SK-N-SH (cell line): ENCODE data around the gene WWC2. TPM values are rescaled to one million over a fixed set of nuclear protein-coding genes. Genes with fewer than 3 reads are reported as not detected.

Source experiments
- CTCF ChIA-PET: fragments of 300-600, 350-600 bp; formaldehyde crosslinking; extraction: SDS; loops from one replicate; lab custom pipeline; 2021; lab: Yijun Ruan, JAX
- POLR2A ChIA-PET: fragments of 350-600 bp; sonication (Branson Sonifier 250); formaldehyde crosslinking; extraction: SDS; loops from one replicate; lab custom pipeline; 2020; ENCODE audit warnings: antibody characterized with exemption, inconsistent platforms; lab: Yijun Ruan, JAX
- DNase-seq: peaks from one replicate; pipeline ENCODE4 v3.0.0; 2012
- H2AFZ ChIP-seq: fragments of 200-600 bp; sonication (generic); 2 replicates; pipeline ENCODE4 v1.8.1; 2016; ENCODE audit warnings: antibody characterized with exemption, mild to moderate bottlenecking, low read depth
- H3F3A ChIP-seq: fragments of 200-600 bp; sonication (generic); replicated peaks from 2 replicates; pipeline ENCODE3; 2016; ENCODE audit warnings: antibody characterized with exemption, mild to moderate bottlenecking; ENCODE audit not compliant: insufficient read depth
- H3K27ac ChIP-seq, 2 experiments: fragments of 200-500 bp in 1 of 2; fragments of 200-600 bp in 1 of 2; sonication (Bioruptor generic) in 1 of 2; sonication (generic), shearing (Covaris generic) in 1 of 2; 2 replicates each; pipeline versions ENCODE4 v1.5.1 to v1.6.1; 2014 to 2016; ENCODE audit warnings: low read depth in 2 of 2, inconsistent platforms in 1 of 2, low read length in 1 of 2, mild to moderate bottlenecking in 1 of 2, mixed read lengths in 1 of 2
- H3K27me3 ChIP-seq: fragments of 200-600 bp; sonication (generic), shearing (Covaris generic); 2 replicates; pipeline ENCODE4 v1.6.1; 2016; ENCODE audit warnings: mixed run types; ENCODE audit not compliant: insufficient read depth
- H3K36me3 ChIP-seq, 2 experiments: fragments of 200-500 bp in 1 of 2; fragments of 200-600 bp in 1 of 2; sonication (Bioruptor generic) in 1 of 2; sonication (generic) in 1 of 2; replicated peaks in 1 of 2; 2 replicates each; pipeline versions ENCODE3 to v1.5.1; 2014 to 2016; ENCODE audit warnings: low read length in 1 of 2, mild to moderate bottlenecking in 1 of 2; ENCODE audit not compliant: insufficient read depth in 2 of 2, control insufficient read depth in 1 of 2
- H3K4me1 ChIP-seq, 2 experiments: fragments of 200-500 bp in 1 of 2; fragments of 200-600 bp in 1 of 2; sonication (Bioruptor generic) in 1 of 2; sonication (generic), shearing (Covaris generic) in 1 of 2; 2 replicates each; pipeline versions ENCODE4 v1.5.1 to v1.6.1; 2014 to 2016; ENCODE audit warnings: low read depth in 1 of 2, low read length in 1 of 2, mixed run types in 1 of 2; ENCODE audit not compliant: insufficient read depth in 2 of 2, control insufficient read depth in 1 of 2
- H3K4me2 ChIP-seq: fragments of 200-600 bp; sonication (generic), shearing (Covaris generic); 2 replicates; pipeline ENCODE4 v1.6.1; 2017; ENCODE audit warnings: mixed run types
- H3K4me3 ChIP-seq, 2 experiments: fragments of 200-500 bp in 1 of 2; fragments of 200-600 bp in 1 of 2; sonication (Bioruptor generic) in 1 of 2; sonication (generic), shearing (Covaris generic) in 1 of 2; 2 replicates each; pipeline versions ENCODE4 v1.5.1 to v1.8.1; 2014 to 2016; ENCODE audit warnings: low read depth in 2 of 2, inconsistent platforms in 1 of 2, low read length in 1 of 2, mild to moderate bottlenecking in 1 of 2, mixed read lengths in 1 of 2, moderate library complexity in 1 of 2
- H3K79me2 ChIP-seq: fragments of 200-600 bp; sonication (generic); 2 replicates; pipeline ENCODE4 v1.8.1; 2017; ENCODE audit warnings: mild to moderate bottlenecking; ENCODE audit not compliant: insufficient read depth
- H3K9ac ChIP-seq: fragments of 200-600 bp; sonication (generic); 2 replicates; pipeline ENCODE4 v1.6.1; 2017; ENCODE audit warnings: mixed run types
- H3K9me2 ChIP-seq: fragments of 200-600 bp; sonication (generic); 2 replicates; pipeline ENCODE4 v1.6.1; 2017; ENCODE audit warnings: mixed run types
- H3K9me3 ChIP-seq: fragments of 200-600 bp; sonication (generic); 2 replicates; pipeline ENCODE4 v1.6.1; 2017; ENCODE audit warnings: mixed run types, mild to moderate bottlenecking, moderate library complexity
- H4K20me1 ChIP-seq: fragments of 200-600 bp; sonication (generic); 2 replicates; pipeline ENCODE4 v1.6.1; 2017; ENCODE audit warnings: mild to moderate bottlenecking, mixed run types; ENCODE audit not compliant: insufficient read depth
- EP300 ChIP-seq, 2 experiments: IDR thresholded peaks; 2 replicates each; pipeline versions ENCODE4 v1.4.0 to v1.6.1; 2012; ENCODE audit warnings: borderline replicate concordance in 1 of 2, low read depth in 1 of 2, low read length in 1 of 2
- FOSL2 ChIP-seq: IDR thresholded peaks from 2 replicates; pipeline ENCODE4 v1.4.0; 2012; ENCODE audit warnings: low read depth, mild to moderate bottlenecking, moderate library complexity, borderline replicate concordance
- FOXJ3 ChIP-seq: sonication (generic); formaldehyde crosslinking; IDR thresholded peaks from 2 replicates; pipeline ENCODE4 v1.5.1; 2020; ENCODE audit warnings: mild to moderate bottlenecking, missing genetic modification reagents
- FOXM1 ChIP-seq: IDR thresholded peaks from 2 replicates; pipeline ENCODE4 v1.4.0; 2012; ENCODE audit warnings: low read depth, mild to moderate bottlenecking
- GATA2 ChIP-seq: sonication (generic); formaldehyde crosslinking; IDR thresholded peaks from 2 replicates; pipeline ENCODE4 v1.5.0; 2020; ENCODE audit warnings: mild to moderate bottlenecking, missing genetic modification reagents
- RAD21 ChIP-seq: IDR thresholded peaks from 2 replicates; pipeline ENCODE4 v1.6.1; 2012; ENCODE audit warnings: mild to moderate bottlenecking, low read length
- RFX5 ChIP-seq: IDR thresholded peaks from 2 replicates; pipeline ENCODE4 v1.6.1; 2012; ENCODE audit warnings: mild to moderate bottlenecking, improper control_type of control experiment, low read length
- SMC3 ChIP-seq: IDR thresholded peaks from 2 replicates; pipeline ENCODE4 v1.6.1; 2012; ENCODE audit warnings: low read depth, low read length, improper control_type of control experiment
- TAF1 ChIP-seq: IDR thresholded peaks from 2 replicates; pipeline ENCODE4 v1.6.1; 2012; ENCODE audit warnings: low read depth, mild to moderate bottlenecking, low read length, moderate library complexity, borderline replicate concordance
- YY1 ChIP-seq: IDR thresholded peaks from 2 replicates; pipeline ENCODE4 v1.4.0; 2012; ENCODE audit warnings: low read depth, mild to moderate bottlenecking
- WGBS: methylation state at CpG from one replicate; pipeline ENCODE4 v1.1.6; 2017; ENCODE audit warnings: low lambda C conversion rate; 5-methylcytosine and 5-hydroxymethylcytosine counted together
- polyA plus RNA-seq, 3 experiments: library from polyadenylated mRNA; depleted of rRNA; stranded (reverse); fragments of >200 nt; gene quantifications; 2 replicates each; pipeline ENCODE4 v1.2.3, GENCODE V29; 2012
- TF ChIP-seq, protein P1 (sequence below): fragments of 150-350 bp; IDR thresholded peaks from 2 replicates; pipeline ENCODE4 v1.6.1; 2016; ENCODE audit warnings: mild to moderate bottlenecking, low read depth, low read length
- TF ChIP-seq, protein P2 (sequence below): IDR thresholded peaks from 2 replicates; pipeline ENCODE4 v1.4.0; 2012; ENCODE audit warnings: low read depth
- TF ChIP-seq, protein P3 (sequence below): IDR thresholded peaks from 2 replicates; pipeline ENCODE4; 2012
- TF ChIP-seq, protein P4 (sequence below): IDR thresholded peaks from 2 replicates; pipeline ENCODE4 v1.4.0; 2012; ENCODE audit warnings: low read depth, borderline replicate concordance

WWC2 gene
- polyA plus RNA-seq, 1 of the 3 experiments (the other 2 are of a cell fraction): 18.4 TPM

DNA sequence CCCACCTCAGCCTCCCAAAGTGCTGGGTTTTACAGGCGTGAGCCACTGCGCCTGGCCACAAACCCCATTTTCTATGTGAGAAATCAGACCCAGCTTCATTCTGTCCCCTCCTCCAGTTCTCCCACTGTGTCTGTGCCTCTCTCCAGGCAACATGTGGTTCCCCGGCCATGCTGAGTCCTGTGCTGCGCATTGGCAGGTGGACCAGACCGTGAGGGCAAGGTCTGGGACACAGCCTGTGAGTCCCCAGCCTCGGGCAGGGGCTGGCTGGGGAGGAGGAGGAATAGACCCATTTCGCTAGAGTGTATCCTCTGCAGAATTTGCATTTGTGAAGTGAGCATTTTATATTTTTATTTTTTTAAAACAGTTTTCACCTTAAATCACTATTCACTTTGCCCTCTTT lies 244.7 kb downstream of the WWC2 start:
- no peak overlapping the region for H2AFZ ChIP-seq
- TF ChIP-seq, protein P1, sequence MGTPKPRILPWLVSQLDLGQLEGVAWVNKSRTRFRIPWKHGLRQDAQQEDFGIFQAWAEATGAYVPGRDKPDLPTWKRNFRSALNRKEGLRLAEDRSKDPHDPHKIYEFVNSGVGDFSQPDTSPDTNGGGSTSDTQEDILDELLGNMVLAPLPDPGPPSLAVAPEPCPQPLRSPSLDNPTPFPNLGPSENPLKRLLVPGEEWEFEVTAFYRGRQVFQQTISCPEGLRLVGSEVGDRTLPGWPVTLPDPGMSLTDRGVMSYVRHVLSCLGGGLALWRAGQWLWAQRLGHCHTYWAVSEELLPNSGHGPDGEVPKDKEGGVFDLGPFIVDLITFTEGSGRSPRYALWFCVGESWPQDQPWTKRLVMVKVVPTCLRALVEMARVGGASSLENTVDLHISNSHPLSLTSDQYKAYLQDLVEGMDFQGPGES: no peak
- no peak for TF ChIP-seq EP300 (IDR thresholded peaks at IDR 0.05; ENCODE audit: borderline replicate concordance in 1 of 2, low read depth in 1 of 2, low read length in 1 of 2)
- TF ChIP-seq, protein P2, sequence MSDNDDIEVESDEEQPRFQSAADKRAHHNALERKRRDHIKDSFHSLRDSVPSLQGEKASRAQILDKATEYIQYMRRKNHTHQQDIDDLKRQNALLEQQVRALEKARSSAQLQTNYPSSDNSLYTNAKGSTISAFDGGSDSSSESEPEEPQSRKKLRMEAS: no peak
- TF ChIP-seq FOXM1: no peak
- no peak for TF ChIP-seq TAF1
- no peak for TF ChIP-seq RAD21
- TF ChIP-seq, protein P3, sequence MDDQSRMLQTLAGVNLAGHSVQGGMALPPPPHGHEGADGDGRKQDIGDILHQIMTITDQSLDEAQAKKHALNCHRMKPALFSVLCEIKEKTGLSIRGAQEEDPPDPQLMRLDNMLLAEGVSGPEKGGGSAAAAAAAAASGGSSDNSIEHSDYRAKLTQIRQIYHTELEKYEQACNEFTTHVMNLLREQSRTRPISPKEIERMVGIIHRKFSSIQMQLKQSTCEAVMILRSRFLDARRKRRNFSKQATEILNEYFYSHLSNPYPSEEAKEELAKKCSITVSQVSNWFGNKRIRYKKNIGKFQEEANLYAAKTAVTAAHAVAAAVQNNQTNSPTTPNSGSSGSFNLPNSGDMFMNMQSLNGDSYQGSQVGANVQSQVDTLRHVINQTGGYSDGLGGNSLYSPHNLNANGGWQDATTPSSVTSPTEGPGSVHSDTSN: no peak
- TF ChIP-seq, protein P4, sequence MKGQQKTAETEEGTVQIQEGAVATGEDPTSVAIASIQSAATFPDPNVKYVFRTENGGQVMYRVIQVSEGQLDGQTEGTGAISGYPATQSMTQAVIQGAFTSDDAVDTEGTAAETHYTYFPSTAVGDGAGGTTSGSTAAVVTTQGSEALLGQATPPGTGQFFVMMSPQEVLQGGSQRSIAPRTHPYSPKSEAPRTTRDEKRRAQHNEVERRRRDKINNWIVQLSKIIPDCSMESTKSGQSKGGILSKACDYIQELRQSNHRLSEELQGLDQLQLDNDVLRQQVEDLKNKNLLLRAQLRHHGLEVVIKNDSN: no peak
- TF ChIP-seq RFX5: no peak
- TF ChIP-seq FOSL2: no peak
- no peak for TF ChIP-seq SMC3
- TF ChIP-seq YY1: no peak
- TF ChIP-seq FOXJ3 (CRISPR knock-in tag): no peak
- TF ChIP-seq, all 33 proteins: peak for 0
- no peaks in the 10 kb centered on the region for H3K4me1 ChIP-seq
- H3K27ac ChIP-seq: no peak overlapping the region
- no peaks in the 10 kb centered on the region for H3K9me2 ChIP-seq
- WGBS: 82% methylated on average over 6 of the region's 7 CpGs
- H3K4me3 ChIP-seq: no peak overlapping the region
- POLR2A ChIA-PET: no interaction called here
- DNase-seq: no peak
- H3K27me3 ChIP-seq: no peaks in the 10 kb centered on the region
- H4K20me1 ChIP-seq: no peaks in the 10 kb centered on the region
- H3K79me2 ChIP-seq: no peaks in the 10 kb centered on the region
- CTCF ChIA-PET: no interaction called here
- H3K36me3 ChIP-seq: no peaks in the 10 kb centered on the region
- H3K9ac ChIP-seq: no peak overlapping the region
- peaks cover 6% of the 10 kb centered on the region for H3F3A ChIP-seq
- no peaks in the 10 kb centered on the region for H3K9me3 ChIP-seq
- no peak overlapping the region for H3K4me2 ChIP-seq

DNA sequence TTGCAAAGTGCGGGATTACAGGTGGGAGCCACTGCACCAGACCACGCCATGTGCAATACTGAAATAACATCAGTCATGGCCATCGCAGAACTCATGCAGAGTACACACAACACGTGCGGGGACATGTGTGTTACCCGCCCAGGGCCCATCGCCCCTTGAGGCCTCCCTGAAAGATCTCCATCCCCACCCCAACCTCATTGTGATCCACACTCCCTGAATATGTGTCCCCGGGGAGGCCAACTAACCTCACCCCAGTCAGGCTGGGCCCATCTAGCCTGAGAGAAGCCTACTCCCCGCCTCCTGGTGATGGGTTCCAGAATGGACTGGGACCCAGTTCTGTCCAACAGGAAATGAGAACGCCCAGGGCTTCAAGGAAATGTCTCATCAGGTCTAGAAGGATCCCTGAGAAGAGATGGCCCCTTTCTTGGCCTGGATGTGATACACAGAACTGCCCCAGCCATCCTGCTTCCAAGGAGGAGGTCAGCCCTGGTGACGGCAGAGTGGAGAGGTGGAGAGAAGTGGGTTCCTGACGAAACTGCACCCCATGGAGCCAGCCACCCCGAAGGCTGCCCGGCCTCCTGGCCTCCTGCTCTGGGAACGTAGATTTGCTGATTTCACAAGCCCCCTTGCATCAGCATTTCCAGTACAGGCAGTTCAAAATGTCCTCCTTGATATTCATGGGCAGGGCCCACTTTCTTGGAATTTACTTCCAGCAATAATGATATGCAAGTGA lies 245.6 kb downstream of the WWC2 start:
- TF ChIP-seq TAF1 (no peak), RAD21 (no peak), GATA2 (CRISPR knock-in tag) (no peak)
- TF ChIP-seq, all 33 proteins: peak for 0
- CTCF ChIA-PET: no interaction called here
- Histone ChIP-seq H3K79me2 (no peaks in the 10 kb centered on the region), H3F3A (peaks cover 6% of the 10 kb centered on the region), H3K9me2 (no peaks in the 10 kb centered on the region), H2AFZ (no peak overlapping the region), H3K4me3 (no peak overlapping the region), H3K27ac (no peak overlapping the region), H3K27me3 (no peaks in the 10 kb centered on the region), H3K4me1 (peaks cover 2 to 4% of the 10 kb centered on the region in 2 experiments; a peak in 1 of 4 replicates), H4K20me1 (no peaks in the 10 kb centered on the region), H3K9ac (no peak overlapping the region), H3K36me3 (no peaks in the 10 kb centered on the region), H3K9me3 (no peaks in the 10 kb centered on the region), H3K4me2 (no peak overlapping the region)
- POLR2A ChIA-PET: no interaction called here
- 89% methylated on average over 13 of the region's 15 CpGs for WGBS
- DNase-seq: no peak
